GM21723 (cell line): Measurements from ENCODE around the gene ITPKA.

ENCODE experiments used
- ATAC-seq: cut with Tn5 transposase; IDR thresholded peaks from one replicate; pipeline ENCODE4 v1.9.1; 2021; ENCODE audit warnings: mild to moderate bottlenecking, moderate library complexity; ENCODE audit not compliant: unreplicated experiment

Gene ITPKA

DNA sequence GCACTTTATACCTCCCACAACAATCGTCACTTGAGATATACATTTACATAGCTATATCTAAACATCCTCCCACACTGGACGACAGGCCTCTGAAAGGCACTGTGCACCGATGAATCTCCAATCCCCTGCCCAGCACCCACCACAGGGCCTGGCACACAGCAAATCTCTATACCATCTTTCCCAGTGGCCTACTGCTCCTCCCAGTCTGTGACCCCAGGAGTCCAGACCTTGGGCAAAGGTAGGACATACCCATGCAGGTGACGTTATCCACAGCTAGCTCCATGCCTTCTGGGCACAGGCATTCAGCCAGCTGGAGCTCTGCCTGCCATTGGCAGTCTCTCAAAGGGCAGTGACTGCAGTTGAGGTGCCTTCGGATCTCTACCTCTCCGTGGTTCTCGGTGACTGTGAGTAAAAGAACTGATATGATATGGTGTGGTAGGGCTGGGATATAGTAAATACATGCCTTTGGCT lies 14.2 kb downstream of the ITPKA start:
- ATAC-seq: no peak

DNA sequence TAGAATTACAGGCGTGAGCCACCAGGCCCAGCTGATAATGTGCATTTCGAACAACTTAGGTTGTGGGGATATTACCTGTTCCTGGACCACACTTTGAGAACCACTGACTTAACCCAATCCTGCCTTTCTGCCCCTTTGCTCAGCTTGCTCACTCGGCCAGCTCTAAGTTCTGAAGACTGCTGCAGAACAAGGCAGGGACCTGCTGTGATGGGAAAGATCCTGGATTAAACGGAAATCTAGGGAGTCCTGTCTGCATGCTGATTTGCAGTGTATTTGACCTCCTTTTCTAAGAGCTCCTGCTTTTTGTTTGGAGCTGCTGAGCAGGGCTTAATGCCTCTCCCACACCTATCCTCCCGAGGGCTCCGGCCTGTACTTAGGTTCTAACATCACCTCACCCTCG lies 17.1 kb downstream of the ITPKA start:
- no peak for ATAC-seq

- ATAC-seq: no peak
Measured at GRCh38 chr15:41511331-41511898, 17.7 kb downstream of the ITPKA start.

DNA sequence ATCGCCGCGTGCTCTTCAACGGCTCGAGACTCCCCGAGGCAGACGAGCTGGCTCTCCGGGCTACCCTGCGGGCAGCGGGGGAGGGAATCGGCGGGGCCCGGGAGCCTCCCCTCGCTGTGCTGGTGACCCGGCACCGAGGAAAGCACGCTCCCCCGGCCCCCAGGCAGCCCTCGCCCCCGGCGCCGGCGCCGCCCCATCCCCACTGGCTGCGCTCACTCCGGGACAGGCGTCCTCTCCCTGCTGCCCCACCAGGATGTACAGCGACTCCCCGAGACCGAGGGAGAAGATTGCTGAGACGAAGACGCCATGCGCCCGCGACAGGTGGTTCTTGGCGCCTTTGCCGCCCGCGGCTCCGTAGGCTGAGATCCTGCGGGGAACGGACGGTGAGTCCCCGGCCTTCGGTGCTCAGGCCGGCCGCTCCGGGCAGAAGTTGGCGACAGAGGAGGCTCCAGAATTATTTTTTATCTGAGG lies 18.3 kb downstream of the ITPKA start:
- no peak for ATAC-seq

GRCh38 chr15:41512512-41512939 lies 18.9 kb downstream of the ITPKA start:
- no peak for ATAC-seq

GRCh38 chr15:41512940-41513505 lies 19.3 kb downstream of the ITPKA start:
- ATAC-seq: peak; percentile 44

DNA sequence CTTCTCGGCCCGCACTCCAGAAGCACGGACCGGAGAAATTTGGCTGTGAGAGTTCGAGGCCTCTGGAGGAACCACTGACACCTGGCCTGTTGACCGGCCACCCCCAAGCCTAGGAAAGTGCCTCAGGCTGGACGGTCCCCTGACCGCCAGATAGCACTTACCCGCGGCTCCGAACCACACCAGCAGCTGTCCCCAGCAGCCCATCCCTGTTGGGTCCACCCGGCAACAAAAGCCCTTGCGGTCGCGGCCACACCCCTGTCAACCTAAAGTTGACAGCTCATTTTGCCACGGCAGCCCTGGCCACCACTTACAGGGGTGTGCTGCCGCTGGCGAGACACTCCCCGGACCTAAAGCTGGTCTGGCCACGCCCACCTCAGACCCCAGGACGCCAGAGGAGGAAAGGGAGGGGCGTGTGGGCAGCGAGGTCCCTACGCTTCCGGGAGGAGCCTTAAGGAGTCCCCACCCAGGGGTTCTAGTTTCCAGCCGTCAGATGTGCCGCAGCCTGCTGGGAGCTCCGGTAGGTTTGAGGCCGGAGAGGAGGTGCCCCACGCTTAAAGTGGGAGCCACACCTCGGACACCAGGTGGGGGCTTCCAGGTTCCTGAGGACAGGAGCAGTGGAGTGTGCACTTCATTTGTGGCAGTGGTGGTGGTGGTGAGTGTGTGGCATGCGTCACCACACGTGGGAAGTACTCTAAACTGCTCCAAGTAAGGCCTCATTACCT lies 20.0 kb downstream of the ITPKA start, which contains the start of gene LTK:
TSS of gene LTK (minus strand) at position 322 of the 722 bp plus-strand sequence. CDS start at position 204, 118 bp downstream.
- ATAC-seq: peak; percentile 28

GRCh38 chr15:41517895-41518449 lies 24.3 kb downstream of the ITPKA start:
- ATAC-seq: no peak

- ATAC-seq: no peak
Measured at GRCh38 chr15:41520636-41521035, 27.0 kb downstream of the ITPKA start.

DNA sequence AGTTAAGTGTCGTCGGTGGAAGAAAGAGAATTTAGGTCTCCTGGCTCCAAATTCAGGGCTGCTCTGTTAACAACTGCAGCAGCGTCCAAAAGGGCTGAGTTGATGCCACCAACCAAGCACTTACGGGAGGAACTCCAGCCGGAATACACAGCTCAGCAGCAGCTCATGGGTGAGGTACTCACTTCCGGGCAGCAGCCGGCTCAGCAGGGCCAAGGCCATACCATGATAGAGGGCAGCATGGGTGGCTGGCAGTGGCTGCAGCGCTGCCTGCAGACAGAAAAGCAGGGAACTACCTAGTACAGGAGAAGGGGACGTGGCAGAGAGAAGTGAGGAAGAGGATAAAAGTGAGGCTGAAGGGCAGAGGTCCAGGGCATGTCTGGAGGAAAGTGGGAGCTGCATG lies 27.9 kb downstream of the ITPKA start:
- ATAC-seq: no peak

GRCh38 chr15:41523097-41523496 lies 29.4 kb downstream of the ITPKA start:
- no peak for ATAC-seq

GRCh38 chr15:41530363-41530956 lies 36.8 kb downstream of the ITPKA start:
- ATAC-seq: no peak

DNA sequence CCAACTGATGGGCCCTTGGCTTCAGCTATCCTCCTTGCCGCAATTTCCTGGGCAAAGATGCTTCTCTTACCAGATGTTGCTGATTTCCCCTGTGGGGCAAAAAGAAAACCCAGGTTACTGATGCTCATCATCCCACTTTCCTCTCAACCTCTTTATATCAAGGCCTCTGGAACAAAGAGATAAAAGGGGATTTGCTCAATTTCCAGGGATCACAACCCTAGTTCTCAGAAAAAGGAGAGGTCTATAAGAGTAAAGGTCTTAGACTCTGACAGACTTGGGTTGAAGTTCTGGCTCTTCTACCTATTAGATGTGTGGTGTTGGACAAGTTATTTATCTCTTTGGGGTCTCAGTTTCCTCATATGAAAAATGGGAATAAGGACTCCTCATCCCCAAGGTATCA lies 41.9 kb downstream of the ITPKA start:
- no peak for ATAC-seq

DNA sequence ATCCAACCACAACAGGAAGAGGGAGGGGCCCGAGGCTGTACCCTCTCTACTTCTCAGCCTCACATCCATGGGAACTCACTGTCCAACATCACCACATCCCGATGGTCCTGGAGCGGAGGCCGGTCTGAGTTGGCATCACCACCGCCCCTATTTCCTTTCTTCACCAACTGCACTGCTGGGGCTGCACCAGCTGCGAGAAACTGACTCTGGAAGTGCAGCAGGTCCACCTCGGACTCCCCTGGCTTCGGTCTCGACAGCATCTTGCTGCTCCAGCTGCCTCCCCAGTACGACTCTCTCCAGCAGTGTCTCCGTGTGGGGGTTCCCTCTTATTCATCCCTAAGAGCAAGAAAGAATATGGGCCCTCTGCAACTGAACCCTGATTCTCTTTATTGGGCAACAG lies 43.2 kb downstream of the ITPKA start:
- ATAC-seq: no peak

DNA sequence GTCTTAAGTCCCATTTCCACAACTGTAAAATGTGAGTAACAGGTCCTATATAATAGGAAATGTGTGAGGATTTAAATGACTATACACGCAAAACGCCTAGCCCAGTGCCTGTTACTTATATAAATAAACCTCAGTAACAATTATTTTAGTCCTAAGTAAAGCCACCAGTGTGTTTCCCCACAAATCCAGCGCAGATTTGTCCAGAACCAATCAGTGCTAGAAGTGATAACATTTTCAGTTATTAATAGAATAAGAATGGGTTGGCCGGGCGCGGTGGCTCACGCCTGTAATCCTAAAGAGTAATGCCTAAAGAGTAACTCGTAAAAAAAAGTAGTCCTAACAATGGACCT lies 49.8 kb downstream of the ITPKA start:
- ATAC-seq: no peak

- no peak for ATAC-seq
Measured at GRCh38 chr15:41544650-41545015, 51.0 kb downstream of the ITPKA start.

DNA sequence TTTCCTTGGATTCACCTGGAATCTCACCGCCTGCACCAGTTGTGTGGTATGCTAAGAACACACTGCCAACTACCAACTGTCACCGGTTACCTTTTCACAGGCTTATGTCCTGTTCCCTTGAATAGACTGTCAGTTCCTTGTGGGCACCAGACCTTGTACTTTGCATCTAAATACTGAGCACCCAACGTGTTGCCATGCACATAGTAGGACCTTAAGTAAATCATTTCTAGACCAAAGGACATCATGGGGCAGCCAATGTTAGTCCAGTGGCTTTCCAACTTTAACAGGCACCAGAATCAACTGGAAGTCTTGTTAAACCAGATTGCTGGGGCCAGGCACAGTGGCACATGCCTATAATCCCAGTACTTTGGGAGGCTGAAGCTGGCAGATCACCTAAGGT lies 51.5 kb downstream of the ITPKA start:
- no peak for ATAC-seq

DNA sequence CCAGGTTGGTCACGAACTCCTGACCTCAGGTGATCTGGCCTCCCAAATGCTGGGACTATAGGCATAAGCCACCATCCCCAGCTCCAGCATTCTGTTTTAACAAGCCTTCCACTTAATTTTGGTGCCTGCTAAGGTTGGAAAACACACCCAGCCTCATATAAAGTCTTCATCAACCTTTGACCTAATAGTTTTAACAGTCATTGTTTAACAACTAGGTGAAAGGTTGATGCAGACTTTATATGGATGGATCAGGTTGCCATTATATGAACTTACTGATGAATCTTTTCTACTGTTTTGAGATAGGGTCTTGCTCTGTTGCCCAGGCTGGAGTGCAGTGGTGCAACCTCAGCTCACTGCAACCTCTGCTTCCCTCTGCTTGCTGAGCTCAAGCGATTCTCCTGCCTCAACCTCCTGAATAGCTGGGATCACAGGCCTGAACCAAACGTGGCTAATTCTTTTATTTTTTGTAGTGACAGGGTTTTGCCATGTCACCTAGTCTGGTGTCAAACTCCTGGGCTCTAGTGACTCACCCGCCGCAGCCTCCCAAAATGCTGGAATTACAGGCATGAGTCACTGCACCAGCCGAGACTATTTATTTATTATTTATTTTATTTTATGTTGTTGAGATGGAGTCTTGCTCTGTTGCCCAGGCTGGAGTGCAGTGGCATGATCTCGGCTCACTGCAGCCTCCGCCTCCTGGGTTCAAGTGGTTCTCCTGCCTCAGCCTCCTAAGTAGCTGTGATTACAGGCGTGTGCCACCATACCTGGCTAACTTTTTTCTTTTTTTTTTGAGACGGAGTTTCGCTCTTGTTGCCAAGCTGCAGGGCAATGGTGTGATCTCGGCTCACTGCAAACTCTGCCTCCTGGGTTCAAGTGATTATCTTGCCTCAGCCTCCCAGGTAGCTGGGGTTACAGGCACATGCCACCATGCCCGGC lies 53.4 kb downstream of the ITPKA start:
- ATAC-seq: no peak

GRCh38 chr15:41550066-41550775 lies 56.5 kb downstream of the ITPKA start:
- ATAC-seq: no peak
